Stimulated activated CD4-positive, alpha-beta T cell treated with anti-CD3 and anti-CD28 coated beads, Interleukin-15, amount 100 ng/mL, for 48 hours (primary cell): Measurements from ENCODE around the gene FMN1.
A peak's percentile ranks its signal among the peaks of the same experiment; 100 is the strongest.

Source experiments
- DNase-seq, 2 donors: peaks; one replicate each; pipeline ENCODE4 v3.0.0-alpha.2; 2020; ENCODE audit warnings: low read depth in 2 of 2

The FMN1 gene

GRCh38 chr15:32824777-32825176 is 369.7 kb downstream of the FMN1 start:
- DNase-seq = no peak

GRCh38 chr15:32823750-32824149 is 370.8 kb downstream of the FMN1 start:
- DNase-seq = no peak

GRCh38 chr15:32822739-32823138 is 371.8 kb downstream of the FMN1 start:
- DNase-seq = no peak

- DNase-seq = no peak
Measured at GRCh38 chr15:32819448-32819847, 375.1 kb downstream of the FMN1 start.

- DNase-seq = no peak
Measured at GRCh38 chr15:32818758-32819447, 375.6 kb downstream of the FMN1 start.

GRCh38 chr15:32817577-32817976 is 376.9 kb downstream of the FMN1 start:
- no peak for DNase-seq

- DNase-seq = no peak
Measured at GRCh38 chr15:32807331-32807730, 387.2 kb downstream of the FMN1 start.

- no peak for DNase-seq
Measured at GRCh38 chr15:32803631-32804030, 390.9 kb downstream of the FMN1 start.

GRCh38 chr15:32802286-32802936 is 392.1 kb downstream of the FMN1 start:
- peak in 1 of 2 donors; percentile 2 for DNase-seq

- no peak for DNase-seq
Measured at GRCh38 chr15:32799936-32800535, 394.5 kb downstream of the FMN1 start.

- no peak for DNase-seq
Measured at GRCh38 chr15:32796856-32797255, 397.7 kb downstream of the FMN1 start.

- DNase-seq = no peak
Measured at GRCh38 chr15:32794973-32795372, 399.5 kb downstream of the FMN1 start.

- DNase-seq = no peak
Measured at GRCh38 chr15:32792436-32792835, 402.1 kb downstream of the FMN1 start.

- no peak for DNase-seq
Measured at GRCh38 chr15:32790352-32790999, 404.0 kb downstream of the FMN1 start.

- DNase-seq = no peak
Measured at GRCh38 chr15:32787949-32788348, 406.6 kb downstream of the FMN1 start.

GRCh38 chr15:32786906-32787305 is 407.6 kb downstream of the FMN1 start:
- DNase-seq = no peak

- no peak for DNase-seq
Measured at GRCh38 chr15:32784581-32784980, 409.9 kb downstream of the FMN1 start.

- DNase-seq = no peak
Measured at GRCh38 chr15:32781781-32782180, 412.7 kb downstream of the FMN1 start.

- DNase-seq = no peak
Measured at GRCh38 chr15:32778391-32779176, 415.9 kb downstream of the FMN1 start.

- no peak for DNase-seq
Measured at GRCh38 chr15:32775103-32775502, 419.4 kb downstream of the FMN1 start.

GRCh38 chr15:32774022-32774421 is 420.5 kb downstream of the FMN1 start:
- no peak for DNase-seq

GRCh38 chr15:32767236-32767635 is 427.3 kb downstream of the FMN1 start:
- no peak for DNase-seq
